UCSD-AML1 (cell line): ENCODE data around the gene TRA2B.
"Not testable (repeated sequence)": the region's sequence is repeated elsewhere in the genome, so short reads cannot be mapped to it uniquely, and the experiment has no call there.

Experiments
- DNase-seq: peaks from one replicate; lab custom pipeline; 2025; ENCODE audit not compliant: unreplicated experiment; lab: John Stamatoyannopoulos, UW

The TRA2B gene

DNA sequence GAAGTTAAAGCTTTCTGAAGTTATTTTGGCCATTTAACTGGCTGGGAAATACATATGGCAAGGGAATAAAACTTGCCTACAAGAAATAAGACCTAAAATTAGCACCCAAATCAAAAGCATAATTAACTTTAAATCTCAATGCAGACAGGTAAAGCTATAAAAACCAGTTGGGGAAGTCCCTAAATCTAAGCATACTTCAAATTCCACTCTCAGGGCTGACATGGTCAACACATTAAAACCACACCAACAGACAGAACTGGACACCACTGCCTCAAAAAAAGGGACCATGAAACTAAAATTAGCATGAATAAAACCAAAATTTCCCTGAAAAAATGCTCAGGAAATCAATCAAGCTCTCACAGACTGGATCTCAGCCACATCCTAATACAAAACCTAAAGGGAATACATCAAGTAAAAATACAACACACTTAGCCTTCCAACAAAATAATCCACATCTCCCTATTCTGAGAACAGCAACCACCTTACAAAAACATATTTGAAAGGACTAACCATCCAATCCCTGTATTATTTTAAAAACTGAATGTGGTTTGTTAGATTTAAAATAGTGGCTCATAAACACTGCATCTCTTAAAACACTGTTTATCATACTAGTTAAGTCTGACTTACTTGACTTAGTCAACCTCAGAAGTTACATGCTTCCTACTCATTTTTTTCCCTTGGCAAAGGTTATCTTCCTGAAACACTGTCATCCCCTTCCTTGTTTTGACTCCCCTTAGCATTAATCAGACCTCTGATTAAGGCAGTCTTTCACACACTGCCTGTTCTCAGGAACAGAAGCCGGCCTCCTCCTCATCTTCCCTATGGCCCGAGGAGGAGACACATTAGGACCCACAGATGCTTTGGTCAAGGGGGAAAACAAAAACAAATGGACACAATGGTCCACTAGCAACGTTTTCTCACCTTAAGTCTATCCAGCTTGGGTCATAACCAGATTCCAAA lies 8.3 kb downstream of the TRA2B start:
- no peak for DNase-seq

DNA sequence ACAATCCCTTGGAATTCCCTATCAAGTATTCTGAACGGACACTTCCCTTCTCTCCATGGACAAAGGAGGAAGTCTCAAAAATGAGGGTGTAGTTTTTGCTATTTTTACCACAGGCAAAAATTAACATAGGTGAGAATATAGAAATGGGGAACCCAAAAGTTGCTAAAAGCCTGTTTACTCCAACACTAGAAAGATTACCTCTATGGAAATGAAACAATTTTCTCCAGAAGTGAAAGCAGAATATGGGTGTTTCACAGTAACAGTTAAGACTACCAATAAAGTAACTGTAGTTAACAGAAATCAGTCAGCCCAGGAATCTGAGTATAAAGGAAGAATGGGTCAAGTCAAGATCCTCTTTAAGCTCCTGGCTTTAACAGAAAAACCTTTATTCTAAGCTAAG lies 9.3 kb downstream of the TRA2B start:
- DNase-seq = no peak

DNA sequence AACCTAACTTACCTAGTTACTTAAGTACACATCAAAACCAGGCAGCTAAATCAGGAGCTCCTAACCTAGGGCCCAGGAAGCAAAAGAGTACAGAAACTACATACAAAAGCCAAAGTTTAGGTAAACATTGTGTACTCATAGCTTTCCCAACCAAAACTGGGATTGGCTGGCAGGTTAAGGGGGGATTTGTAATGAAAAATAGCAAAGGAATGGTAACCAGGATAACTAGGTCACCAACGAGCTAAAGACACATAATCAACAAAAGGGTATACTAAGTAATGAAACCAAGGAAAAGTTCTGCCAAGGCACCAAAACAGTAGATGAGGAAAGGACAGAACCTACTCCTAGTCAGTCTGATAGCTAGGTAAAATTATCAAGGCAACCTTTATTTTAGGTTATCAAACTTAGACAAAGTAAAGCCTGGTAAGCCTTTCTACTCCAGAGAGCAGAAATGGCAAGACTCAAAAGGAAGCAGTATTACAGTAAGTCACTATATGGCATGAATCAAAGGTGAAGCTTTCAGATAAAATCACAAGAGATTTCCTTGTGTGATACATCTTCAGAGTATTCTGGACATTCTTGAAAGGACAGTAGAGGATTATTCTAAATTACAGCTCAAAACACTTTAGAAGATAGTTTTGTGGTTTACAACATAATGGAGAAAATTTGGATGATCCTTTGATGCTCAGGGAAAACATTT lies 10.2 kb downstream of the TRA2B start:
- DNase-seq = no peak

DNA sequence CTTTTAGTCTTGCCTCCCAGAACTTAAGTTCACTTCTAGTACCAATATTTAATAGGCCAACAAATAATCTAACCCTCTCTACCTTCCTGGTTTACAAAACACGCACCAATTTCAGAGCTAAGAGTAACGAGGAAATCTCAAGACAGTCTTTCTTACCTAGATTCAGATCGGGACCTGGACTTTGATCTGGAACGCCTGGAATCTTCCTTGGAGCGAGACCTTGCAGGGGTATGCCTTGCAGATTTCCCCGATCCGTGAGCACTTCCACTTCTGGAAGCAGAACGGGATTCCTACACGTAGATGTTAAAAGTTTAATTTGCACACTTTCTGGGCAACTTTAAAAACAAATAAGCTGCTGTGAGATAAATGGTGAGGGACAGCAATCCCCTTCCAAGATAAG lies 11.4 kb downstream of the TRA2B start:
- DNase-seq = no peak

DNA sequence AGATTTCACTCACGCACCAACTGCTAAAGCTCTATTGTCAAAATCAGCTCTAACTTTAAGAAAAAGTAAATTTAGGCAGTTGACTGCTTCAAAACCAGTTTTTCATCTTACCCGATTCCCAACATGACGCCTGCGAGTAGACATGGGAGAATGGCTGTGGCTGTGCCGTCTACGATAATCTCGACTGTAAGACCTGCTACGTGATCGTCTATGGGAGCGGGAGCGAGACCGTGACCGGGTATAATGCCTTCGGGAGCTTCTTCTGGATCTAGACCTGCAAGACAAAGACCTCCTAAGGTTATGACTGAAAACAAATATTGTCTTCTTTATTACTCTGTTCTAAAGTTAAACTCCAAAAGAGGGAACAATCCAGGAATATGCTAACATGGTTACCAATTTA lies 12.5 kb downstream of the TRA2B start:
- DNase-seq = no peak

DNA sequence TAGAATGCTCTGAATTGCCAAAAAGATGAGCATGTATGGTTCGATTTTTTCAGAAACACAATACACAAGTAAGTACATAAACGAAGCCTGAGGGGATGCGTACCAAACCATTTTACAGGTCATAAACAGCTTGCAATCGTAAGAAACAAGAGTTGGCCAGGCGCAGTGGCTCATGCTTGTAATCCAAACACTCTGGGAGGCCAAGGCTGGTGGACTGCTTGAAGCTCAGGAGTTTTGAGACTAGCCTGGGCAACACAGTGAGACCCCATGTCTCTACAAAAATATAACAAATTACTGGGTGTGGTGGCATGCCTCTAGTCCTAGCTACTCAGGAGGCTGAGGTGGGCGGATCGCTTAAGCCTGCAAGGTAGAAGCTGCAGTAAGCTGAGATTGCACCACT lies 13.4 kb downstream of the TRA2B start:
- no peak for DNase-seq

DNA sequence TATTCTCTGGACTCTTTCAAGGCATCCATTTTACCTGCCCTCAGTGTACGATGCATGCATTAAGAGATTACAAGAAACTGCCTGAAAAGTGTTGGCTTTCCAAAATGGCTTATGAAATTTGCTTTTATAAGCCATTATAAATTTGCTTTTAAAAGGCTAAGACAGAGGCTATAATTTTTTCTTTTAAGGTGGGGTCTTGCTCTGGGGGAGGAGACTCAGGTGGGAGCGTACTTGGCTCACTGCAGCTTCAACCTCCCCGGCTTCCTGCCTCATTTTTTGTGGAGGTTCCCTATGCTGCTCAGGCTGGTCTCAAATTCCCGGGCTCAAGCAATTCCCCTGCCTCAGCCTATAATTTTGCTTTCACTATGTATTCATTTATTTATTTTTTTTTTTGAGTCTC lies 17.6 kb downstream of the TRA2B start:
- no peak for DNase-seq

DNA sequence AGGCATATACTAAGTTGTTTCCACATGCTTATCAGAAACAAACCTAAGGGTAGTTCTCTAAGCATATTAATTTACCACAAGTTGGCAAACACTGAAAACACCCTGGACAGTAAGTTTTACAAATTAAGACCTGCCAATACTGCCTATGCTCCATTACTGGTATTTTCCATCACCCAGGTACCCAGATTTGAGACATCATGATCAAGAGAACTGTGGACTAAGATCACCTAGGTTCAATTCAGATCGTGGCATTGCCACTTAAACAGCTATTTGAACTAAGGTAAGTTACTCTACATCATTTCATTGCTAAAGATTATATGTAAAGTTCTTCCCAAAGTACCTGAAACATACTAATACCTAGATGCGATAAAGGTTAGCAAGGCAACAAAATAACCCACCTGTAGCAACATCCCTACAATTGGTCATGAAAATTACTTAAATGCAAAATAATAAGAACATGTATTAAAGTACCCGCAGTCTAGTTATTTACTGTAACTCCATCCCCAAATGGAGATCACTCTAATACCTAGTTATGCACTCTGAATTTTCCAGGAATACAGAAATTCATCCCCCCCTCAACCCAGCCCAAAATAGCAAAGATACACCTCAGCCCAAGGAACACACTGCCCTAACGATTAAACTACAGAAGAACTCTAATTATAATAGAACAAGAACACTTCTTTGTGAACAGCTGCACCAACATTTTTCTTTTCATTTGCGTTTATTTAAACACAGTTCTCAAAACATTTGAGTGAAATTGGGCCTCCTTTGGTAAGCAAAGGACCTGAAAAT lies 21.6 kb downstream of the TRA2B start:
- DNase-seq = no peak

DNA sequence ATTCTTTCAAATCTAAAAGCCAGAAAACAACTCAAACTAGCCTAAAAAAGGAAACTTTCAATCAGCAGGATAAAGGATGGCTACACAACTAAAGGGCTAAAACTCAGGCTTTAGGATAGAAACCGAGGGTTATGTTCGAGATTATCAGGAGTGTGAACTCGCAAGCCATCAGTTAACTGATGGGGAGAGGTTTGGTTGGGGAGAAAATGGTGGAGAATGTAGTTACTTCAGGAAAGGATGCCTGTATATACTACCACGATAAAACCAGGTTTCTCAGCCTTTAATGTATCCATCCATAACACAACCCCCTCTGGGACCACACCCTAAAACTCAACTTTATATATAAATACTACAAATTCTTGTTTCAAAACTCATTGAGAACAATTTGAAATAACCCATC lies 22.2 kb downstream of the TRA2B start:
- DNase-seq = no peak

DNA sequence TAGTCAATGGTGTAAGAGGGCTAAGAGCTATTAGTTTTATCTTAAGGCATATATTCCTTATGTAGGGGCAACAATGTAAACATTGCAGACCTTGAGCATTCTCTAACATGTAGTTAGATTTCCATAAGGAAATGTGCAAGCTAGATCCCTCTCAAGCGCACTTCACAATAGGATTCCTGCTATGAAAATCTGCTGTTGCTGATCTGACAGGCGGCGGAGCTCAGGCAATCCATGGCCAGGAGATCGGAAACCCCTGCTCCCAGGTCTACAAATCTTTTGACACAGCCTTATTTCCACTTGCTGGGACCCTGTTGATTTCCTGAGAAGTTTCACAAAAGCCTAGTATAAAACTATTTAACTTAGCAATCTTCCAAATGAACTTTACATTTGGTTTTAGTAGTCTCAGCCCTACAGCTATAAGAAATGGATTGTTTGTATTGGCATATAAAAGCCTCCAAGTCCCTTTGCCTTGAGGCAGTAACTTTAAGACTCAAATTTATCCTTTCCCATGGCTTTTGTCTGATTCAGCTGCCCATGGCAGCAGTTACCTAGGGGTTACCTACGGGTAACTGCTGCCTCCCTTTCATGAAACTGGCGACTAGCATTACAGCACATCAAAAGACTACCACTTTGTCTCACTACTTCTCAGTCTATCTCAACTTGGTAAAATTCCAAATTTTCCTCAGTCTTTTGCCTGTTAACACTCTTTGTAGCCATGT lies 22.7 kb downstream of the TRA2B start:
- DNase-seq = no peak

DNA sequence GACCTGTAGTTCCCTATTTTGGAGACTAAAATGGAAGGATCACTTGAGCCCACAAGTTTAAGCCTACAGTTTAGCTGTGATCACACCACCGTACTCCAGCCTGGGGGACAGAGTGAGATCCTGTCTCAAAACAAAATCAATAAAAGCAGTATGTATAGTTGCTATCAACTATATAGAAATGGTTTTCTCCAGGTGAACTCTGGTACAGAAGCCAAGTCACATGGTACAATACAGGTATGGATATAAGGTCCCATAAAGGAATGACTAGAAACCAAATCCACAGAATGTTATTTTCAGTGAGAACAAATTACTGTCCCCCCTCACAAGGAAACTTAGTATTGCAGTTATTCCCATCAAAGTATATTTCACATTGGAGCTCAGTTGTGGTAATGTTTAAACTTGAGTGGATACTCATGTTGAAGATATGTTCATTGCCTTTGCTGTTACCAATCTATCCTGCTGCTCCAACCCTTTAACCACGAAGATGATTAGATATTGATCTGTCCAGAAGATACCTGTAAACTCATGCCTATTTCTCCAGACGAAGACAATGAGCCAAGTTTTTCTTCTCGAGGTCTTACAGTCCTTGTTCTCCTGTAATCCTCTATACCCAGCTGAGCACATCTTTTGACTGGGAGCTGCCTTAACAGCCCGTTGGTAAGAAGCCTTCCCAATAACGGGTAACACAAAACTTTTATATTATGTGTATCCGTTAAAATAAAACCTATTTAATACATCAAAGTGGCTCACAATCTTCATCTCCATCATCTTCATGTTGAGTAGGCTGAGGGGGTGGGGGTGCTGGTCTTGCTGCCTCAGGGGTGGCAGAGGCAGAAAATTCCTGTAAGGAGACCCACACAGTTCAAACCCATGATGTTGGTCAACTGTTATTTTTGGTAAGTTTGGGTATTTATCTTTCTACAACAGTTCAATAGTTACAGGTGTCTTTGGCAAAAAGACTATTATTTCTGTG lies 24.6 kb downstream of the TRA2B start:
- no peak for DNase-seq

DNA sequence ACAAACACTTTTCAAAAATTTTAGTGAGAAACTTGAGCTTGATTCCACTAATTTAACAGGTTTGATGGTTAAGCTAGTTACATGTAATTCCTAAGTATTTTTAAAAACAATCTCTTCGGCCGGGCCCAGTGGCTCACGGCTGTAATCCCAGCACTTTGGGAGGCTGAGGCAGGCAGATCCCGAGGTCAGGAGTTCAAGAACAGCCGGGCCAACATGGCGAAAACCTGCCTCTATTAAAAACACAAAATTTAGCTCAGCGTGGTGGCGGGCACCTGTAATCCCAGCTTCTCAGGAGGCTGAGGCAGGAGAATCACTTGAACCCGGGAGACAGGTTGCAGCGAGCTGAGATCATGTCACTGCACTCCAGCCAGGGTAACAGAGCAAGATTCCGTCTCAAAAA lies 25.3 kb downstream of the TRA2B start:
- DNase-seq = no peak

DNA sequence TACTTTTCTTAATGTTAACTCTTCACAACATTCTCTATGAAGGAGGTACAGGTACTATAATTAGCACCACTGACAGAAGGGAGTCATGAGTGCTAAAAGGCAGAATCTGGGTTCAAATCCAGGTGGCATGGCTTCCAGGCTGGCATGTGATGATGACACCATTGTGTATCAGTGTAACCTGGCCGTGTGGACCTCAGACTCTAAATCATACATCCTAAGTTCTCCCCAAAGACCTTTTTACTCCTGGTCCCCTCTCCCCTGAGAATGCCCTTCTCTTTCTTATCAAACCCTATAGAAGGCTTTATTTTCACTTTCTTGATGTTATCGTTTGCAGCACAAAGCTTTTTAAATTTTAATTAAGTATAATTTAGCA lies 26.8 kb downstream of the TRA2B start:
- not testable (repeated sequence) for DNase-seq

DNA sequence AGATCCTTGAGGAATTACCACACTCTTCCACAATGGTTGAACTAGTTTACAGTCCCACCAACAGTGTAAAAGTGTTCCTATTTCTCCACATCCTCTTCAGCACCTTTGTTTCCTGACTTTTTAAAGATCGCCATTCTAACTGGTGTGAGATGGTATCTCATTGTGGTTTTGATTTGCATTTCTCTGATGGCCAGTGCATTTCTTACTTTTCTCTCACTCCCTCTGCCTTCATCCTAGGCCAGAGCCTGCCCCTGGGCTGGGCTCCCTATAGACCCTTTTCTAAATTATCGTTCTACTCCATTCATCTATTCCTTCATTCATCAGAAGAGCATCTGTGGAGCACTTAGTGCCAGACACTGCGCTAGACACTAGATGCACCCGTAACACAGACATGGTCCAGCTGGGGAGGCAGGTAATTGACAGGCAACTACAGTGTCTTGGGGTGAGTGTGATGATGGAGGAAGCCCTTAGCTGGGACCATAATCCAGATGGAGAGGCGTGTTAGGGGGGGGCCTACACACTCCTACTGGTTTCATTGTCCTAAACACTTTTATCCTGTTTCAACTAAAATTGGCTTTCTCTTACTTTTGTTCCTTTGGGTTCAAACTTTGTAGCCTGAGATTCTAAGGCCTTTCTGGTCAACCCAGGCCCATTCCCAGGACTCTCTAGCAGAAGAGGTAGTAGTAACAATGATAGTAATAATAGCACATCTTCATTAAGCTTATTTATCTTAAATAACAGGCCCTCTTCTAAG lies 27.3 kb downstream of the TRA2B start:
- DNase-seq = not testable (repeated sequence)

DNA sequence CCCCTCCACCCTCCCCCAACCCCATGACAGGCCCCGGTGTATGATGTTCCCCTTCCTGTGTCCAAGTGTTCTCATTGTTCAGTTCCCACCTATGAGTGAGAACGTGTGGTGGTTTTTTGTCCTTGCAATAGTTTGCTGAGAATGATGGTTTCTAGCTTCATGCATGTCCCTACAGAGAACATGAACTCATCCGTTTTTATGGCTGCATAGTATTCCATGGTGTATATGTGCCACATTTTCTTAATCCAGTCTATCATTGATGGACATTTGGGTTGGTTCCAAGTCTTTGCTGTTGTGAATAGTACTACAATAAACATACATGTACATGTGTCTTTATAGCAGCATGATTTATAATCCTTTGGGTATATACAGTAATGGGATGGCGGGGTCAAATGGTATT lies 27.9 kb downstream of the TRA2B start:
- DNase-seq = not testable (repeated sequence)

DNA sequence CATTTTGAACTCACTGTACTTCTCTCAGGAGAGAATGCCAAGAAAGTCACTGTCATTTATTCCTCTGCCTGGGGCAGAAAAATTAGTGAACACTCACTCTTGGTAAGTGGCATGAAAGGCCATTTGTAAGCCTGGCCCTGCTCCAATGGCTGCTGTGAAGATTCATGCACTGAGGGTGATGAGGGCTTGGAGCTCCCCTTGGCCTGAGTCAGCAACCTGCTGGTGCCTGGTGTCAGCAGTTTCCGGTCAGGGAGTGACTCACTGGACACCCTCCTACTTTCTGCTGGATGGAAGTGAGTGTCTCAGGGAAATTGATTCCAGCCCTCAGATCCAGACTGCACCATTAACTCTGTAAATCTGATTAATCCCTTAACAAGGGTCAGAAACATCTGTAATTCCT lies 37.6 kb downstream of the TRA2B start:
- no peak for DNase-seq

DNA sequence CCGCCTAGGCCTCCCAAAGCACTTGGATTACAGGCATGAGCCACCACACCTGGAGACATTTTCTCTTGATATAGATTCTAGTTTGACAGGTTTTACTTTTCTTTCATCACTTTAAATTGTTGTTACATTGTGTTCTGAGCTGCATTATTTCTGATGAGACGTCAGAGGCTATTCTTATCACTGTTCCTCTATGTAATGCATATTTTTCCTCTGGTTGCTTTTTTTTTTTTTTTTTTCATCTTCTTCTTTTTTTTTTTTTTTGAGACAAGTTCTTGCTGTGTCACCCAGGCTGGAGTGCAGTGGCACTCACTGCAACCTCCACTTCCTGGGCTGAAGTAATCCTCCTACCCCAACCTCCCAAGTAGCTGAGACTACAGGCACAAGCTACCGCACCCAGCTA lies 41.2 kb downstream of the TRA2B start:
- no peak for DNase-seq

DNA sequence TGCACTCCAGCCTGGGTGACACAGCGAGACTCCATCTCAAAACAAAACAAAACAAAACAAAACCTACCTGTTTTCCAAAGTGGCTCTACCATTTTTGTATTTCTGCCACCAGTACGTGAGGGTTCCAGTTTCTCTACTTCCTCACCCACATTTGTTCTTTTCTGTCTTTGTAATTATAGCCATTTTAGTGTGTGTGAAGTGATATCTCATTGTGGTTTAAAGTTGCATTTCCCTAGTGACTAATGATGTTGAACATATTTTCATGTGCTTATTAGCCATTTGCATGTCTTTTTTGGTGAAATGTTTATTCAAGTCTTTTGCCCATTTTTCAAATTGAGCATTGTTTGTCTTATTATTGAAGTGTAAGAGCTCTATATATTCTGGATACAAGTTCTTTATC lies 50.7 kb downstream of the TRA2B start:
- DNase-seq = no peak

DNA sequence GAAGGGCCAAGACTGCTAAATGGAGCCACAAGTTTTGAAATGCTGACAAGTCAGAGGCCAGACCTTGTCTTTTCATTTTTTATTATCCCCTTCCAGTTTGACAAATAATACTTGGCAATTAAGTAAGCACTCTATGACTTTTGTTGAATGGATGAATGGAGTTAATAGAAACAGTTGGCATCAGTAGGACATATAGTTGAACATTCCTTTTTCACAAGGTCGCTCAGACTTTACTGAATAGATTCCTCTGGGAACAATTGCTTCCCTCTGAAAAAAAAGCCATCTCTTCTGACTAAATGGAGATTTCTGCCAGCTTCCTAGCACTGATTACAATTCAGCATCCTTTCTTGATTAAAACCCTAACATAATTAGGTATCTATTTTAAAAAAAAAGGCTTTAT lies 53.2 kb downstream of the TRA2B start:
- no peak for DNase-seq
